ENCODE data around the gene CALHM4.

- TF ChIP-seq CTCF (IDR thresholded peaks at IDR 0.05; ENCODE audit: extremely low read depth in 1 of 2, insufficient read depth in 1 of 2, low read depth in 1 of 2, low read length in 2 of 2) = no peak
- TF ChIP-seq EZH2 (IDR thresholded peaks at IDR 0.05; ENCODE audit: borderline replicate concordance, low read depth, low read length, severe bottlenecking) = no peak
- no peak for TF ChIP-seq POLR2AphosphoS5 (IDR thresholded peaks at IDR 0.05; ENCODE audit: insufficient read depth, low read depth, low read length)
Measured at GRCh38 chr6:116579143-116579542, 25.6 kb downstream of the CALHM4 start.

All from endothelial cell of umbilical vein (primary cell).